ENCODE measurements around the gene PLCL2. TPM values are rescaled to one million over a fixed set of nuclear protein-coding genes. Genes with fewer than 3 reads are reported as not detected.
"Not testable (repeated sequence)": the region's sequence is repeated elsewhere in the genome, so short reads cannot be mapped to it uniquely, and the experiment has no call there.

The PLCL2 gene
- polyA plus RNA-seq, 1 donor from 2014 or later = 43.4 TPM

- peak overlapping the region in 1 of 4 donors; percentile 28 for H3K4me3 Mint-ChIP-seq
- H3K27ac Mint-ChIP-seq = peak overlapping the region in 1 of 3 donors; percentile 26
- H3K9me3 Mint-ChIP-seq = peaks cover 0 to under 1% (median 0%) of the 10 kb centered on the region in 3 donors
- peaks cover 5% of the 10 kb centered on the region for H3K36me3 Mint-ChIP-seq
- H3K4me1 Mint-ChIP-seq = peaks cover 30 to 48% (median 45%) of the 10 kb centered on the region in 3 donors
- no peaks in the 10 kb centered on the region for H3K27me3 Mint-ChIP-seq
Measured at GRCh38 chr3:16936233-16936632, 51.5 kb downstream of the PLCL2 start.

GRCh38 chr3:16936676-16937230 lies 52.0 kb downstream of the PLCL2 start:
- peaks cover 35 to 53% (median 50%) of the 10 kb centered on the region in 3 donors for H3K4me1 Mint-ChIP-seq
- H3K36me3 Mint-ChIP-seq = peaks cover 7% of the 10 kb centered on the region
- peak overlapping the region in 1 of 4 donors; percentile 14 for H3K4me3 Mint-ChIP-seq
- H3K27ac Mint-ChIP-seq = no peak overlapping the region
- H3K27me3 Mint-ChIP-seq = no peaks in the 10 kb centered on the region
- no peaks in the 10 kb centered on the region for H3K9me3 Mint-ChIP-seq

GRCh38 chr3:16937326-16937845 lies 52.6 kb downstream of the PLCL2 start:
- Mint-ChIP-seq H3K27ac (no peak overlapping the region), H3K4me1 (peaks cover 35 to 57% (median 55%) of the 10 kb centered on the region in 3 donors), H3K36me3 (peaks cover 7% of the 10 kb centered on the region), H3K4me3 (no peak overlapping the region), H3K27me3 (no peaks in the 10 kb centered on the region), H3K9me3 (no peaks in the 10 kb centered on the region)

- H3K9me3 Mint-ChIP-seq = no peaks in the 10 kb centered on the region
- no peaks in the 10 kb centered on the region for H3K27me3 Mint-ChIP-seq
- H3K4me1 Mint-ChIP-seq = peaks cover 28 to 72% (median 58%) of the 10 kb centered on the region in 3 donors
- H3K4me3 Mint-ChIP-seq = peak overlapping the region in 1 of 4 donors; percentile 49
- peaks cover 13% of the 10 kb centered on the region for H3K36me3 Mint-ChIP-seq
- H3K27ac Mint-ChIP-seq = peak overlapping the region; percentile 5 to 41 (median 24)
Measured at GRCh38 chr3:16940769-16941700, 56.3 kb downstream of the PLCL2 start.

GRCh38 chr3:16942955-16943354 lies 58.2 kb downstream of the PLCL2 start:
- Mint-ChIP-seq H3K4me3 (no peak overlapping the region), H3K27me3 (no peaks in the 10 kb centered on the region), H3K27ac (peak overlapping the region in 1 of 3 donors; percentile 3), H3K9me3 (no peaks in the 10 kb centered on the region), H3K4me1 (peaks cover 25 to 65% (median 47%) of the 10 kb centered on the region in 3 donors), H3K36me3 (peaks cover 13% of the 10 kb centered on the region)

- Mint-ChIP-seq H3K36me3 (peaks cover 13% of the 10 kb centered on the region), H3K27ac (no peak overlapping the region), H3K27me3 (no peaks in the 10 kb centered on the region), H3K9me3 (no peaks in the 10 kb centered on the region), H3K4me3 (no peak overlapping the region), H3K4me1 (peaks cover 27 to 65% (median 48%) of the 10 kb centered on the region in 3 donors)
Measured at GRCh38 chr3:16943857-16944256, 59.1 kb downstream of the PLCL2 start.

GRCh38 chr3:16944356-16944755 lies 59.6 kb downstream of the PLCL2 start:
- H3K4me1 Mint-ChIP-seq = peaks cover 30 to 64% (median 48%) of the 10 kb centered on the region in 3 donors
- no peaks in the 10 kb centered on the region for H3K27me3 Mint-ChIP-seq
- no peaks in the 10 kb centered on the region for H3K9me3 Mint-ChIP-seq
- no peak overlapping the region for H3K27ac Mint-ChIP-seq
- peaks cover 13% of the 10 kb centered on the region for H3K36me3 Mint-ChIP-seq
- H3K4me3 Mint-ChIP-seq = no peak overlapping the region

- H3K27ac Mint-ChIP-seq = peak overlapping the region in 1 of 3 donors; percentile 73
- no peak overlapping the region for H3K4me3 Mint-ChIP-seq
- peaks cover 13% of the 10 kb centered on the region for H3K36me3 Mint-ChIP-seq
- H3K4me1 Mint-ChIP-seq = peaks cover 37 to 65% (median 48%) of the 10 kb centered on the region in 3 donors
- H3K9me3 Mint-ChIP-seq = no peaks in the 10 kb centered on the region
- no peaks in the 10 kb centered on the region for H3K27me3 Mint-ChIP-seq
Measured at GRCh38 chr3:16945330-16945729, 60.6 kb downstream of the PLCL2 start.

GRCh38 chr3:16950282-16950681 lies 65.5 kb downstream of the PLCL2 start:
- Mint-ChIP-seq H3K36me3 (peaks cover 6% of the 10 kb centered on the region), H3K4me3 (no peak overlapping the region), H3K27ac (no peak overlapping the region), H3K9me3 (no peaks in the 10 kb centered on the region), H3K4me1 (peaks cover 27 to 36% (median 32%) of the 10 kb centered on the region in 3 donors), H3K27me3 (no peaks in the 10 kb centered on the region)

GRCh38 chr3:16950845-16951244 lies 66.1 kb downstream of the PLCL2 start:
- Mint-ChIP-seq H3K4me1 (peaks cover 27 to 31% (median 27%) of the 10 kb centered on the region in 3 donors), H3K36me3 (peaks cover 4% of the 10 kb centered on the region), H3K9me3 (no peaks in the 10 kb centered on the region), H3K4me3 (peak overlapping the region in 1 of 4 donors; percentile 17), H3K27me3 (no peaks in the 10 kb centered on the region), H3K27ac (no peak overlapping the region)

GRCh38 chr3:16957852-16958251 lies 73.1 kb downstream of the PLCL2 start:
- H3K27ac Mint-ChIP-seq, H3K4me3 Mint-ChIP-seq, H3K27me3 Mint-ChIP-seq, H3K9me3 Mint-ChIP-seq, H3K36me3 Mint-ChIP-seq: not testable (repeated sequence)
- peaks cover 12 to 29% (median 27%) of the 10 kb centered on the region in 3 donors for H3K4me1 Mint-ChIP-seq

- H3K36me3 Mint-ChIP-seq = peaks cover 3% of the 10 kb centered on the region
- H3K4me3 Mint-ChIP-seq = no peak overlapping the region
- no peak overlapping the region for H3K27ac Mint-ChIP-seq
- no peaks in the 10 kb centered on the region for H3K9me3 Mint-ChIP-seq
- no peaks in the 10 kb centered on the region for H3K27me3 Mint-ChIP-seq
- peaks cover 12 to 31% (median 27%) of the 10 kb centered on the region in 3 donors for H3K4me1 Mint-ChIP-seq
Measured at GRCh38 chr3:16960125-16960524, 75.4 kb downstream of the PLCL2 start.

- Mint-ChIP-seq H3K36me3 (peaks cover 2% of the 10 kb centered on the region), H3K9me3 (no peaks in the 10 kb centered on the region), H3K4me1 (peaks cover 12 to 31% (median 27%) of the 10 kb centered on the region in 3 donors), H3K27me3 (no peaks in the 10 kb centered on the region), H3K27ac (peak overlapping the region in 1 of 3 donors; percentile 21), H3K4me3 (no peak overlapping the region)
Measured at GRCh38 chr3:16961621-16962205, 77.0 kb downstream of the PLCL2 start.

- Mint-ChIP-seq H3K4me1 (peaks cover 13 to 44% (median 24%) of the 10 kb centered on the region in 3 donors), H3K27me3 (no peaks in the 10 kb centered on the region), H3K36me3 (peaks cover 6% of the 10 kb centered on the region), H3K9me3 (peaks cover 0 to 7% (median 0%) of the 10 kb centered on the region in 3 donors), H3K4me3 (no peak overlapping the region), H3K27ac (no peak overlapping the region)
Measured at GRCh38 chr3:16975083-16975482, 90.3 kb downstream of the PLCL2 start.

Data from IgD-negative memory B cell (primary cell).